DMS 273 treated with DMSO at 0.1 percent for 48 hours (cell line): ENCODE data around the gene CHAF1A.

Experiments used
- DNase-seq: peaks from one replicate; lab custom pipeline; 2025; lab: John Stamatoyannopoulos, UW

The CHAF1A gene

DNA sequence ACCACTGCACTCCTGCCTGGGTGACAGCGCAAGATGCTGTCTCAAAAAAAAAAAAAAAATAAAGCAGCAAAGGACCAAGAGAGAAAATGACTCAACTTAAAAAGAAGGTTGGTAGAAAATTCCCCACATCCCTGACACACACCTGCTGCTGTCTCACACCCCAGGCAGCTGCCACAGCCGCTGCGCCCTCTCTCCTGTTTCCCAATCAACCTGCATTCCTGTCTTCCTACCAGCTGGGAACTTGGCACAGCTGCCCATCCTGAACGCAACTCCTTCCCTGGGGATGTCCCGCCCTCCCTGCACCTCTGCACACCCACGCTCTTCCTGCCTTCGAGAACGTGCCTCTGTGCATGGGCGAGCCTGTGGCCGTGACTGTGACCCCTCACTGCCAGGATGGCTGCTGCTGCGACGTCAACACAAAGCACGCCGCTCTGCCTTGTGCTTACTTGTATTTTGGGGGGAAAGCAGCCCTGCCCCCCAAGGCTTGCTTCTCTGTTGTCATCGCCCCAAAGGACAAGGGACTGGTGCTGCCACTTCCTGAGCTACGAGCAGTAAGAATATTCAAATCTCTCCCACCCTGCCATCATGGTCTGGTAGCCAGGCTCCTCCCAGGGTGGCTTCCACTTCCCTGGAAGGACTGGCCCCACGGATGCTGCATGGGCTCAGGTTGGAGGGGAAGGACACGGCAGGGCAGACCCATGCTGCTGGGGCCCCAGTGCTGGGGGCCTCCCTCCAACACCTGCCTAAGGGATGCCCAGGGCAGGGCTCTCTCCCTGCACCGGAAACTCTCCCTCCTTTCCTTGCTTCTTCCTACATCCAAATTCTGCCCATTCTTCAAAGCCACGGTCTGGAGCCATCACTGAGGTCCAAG, 22.8 kb upstream of the CHAF1A start:
- DNase-seq = no peak

DNA sequence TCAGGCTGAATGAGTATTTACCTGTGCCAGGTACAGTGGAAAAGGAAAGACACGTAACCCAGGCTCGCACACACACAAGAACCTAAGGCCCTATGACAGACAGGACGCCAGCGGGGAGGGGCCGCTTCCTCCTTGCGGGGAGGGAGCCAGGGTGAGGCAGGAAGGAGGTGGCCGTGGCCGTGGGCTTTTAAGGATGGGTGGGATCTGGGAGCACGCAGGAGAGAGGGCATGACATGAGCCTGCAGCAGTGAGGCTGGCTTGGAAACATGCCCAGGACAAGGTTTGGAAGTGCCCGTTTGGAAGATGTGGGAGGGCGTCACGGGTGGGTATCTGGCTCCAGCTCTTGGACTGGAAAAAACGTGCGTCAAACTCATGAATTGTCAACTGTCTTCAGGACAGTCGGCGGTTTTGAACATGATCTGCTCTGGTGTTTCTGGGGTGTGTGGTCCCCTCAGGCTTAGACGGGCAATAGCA, 22.1 kb upstream of the CHAF1A start:
- no peak for DNase-seq

DNA sequence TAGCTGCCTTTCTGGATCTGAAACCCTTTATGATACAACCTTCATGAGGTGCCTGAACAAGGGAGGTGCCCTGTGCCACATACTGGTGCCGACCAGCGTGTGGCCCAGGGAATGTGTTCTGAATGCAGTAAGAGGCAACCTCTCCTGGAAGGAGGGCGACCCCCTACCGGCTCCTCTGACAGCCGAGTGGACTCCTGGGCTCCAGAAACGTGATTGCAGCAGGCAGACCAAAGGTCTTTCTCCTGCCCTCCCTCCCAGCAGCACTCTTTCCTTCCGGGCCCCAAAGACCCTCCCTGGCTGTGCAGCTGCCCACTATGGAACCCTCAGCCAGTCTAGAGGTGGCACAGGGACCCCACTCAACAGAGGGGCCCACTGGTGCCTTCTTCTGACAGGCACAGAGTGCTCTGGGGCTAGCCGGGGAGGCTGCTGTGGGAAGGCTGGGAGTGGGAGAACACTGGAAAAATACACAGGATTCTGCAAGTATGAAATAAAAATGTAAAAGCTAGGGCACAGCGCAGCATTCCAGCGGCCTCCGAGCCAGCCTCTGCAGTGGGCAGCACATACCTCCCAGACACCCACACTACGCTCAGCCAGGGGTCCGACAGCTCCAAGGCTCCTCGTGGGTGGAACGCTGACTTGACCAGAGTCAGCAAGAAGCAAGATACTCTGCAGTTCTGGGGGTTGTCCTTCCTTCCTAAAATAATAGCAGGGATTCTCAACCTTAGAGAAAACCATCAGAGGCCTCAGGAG, 17.0 kb upstream of the CHAF1A start:
- DNase-seq = no peak

DNA sequence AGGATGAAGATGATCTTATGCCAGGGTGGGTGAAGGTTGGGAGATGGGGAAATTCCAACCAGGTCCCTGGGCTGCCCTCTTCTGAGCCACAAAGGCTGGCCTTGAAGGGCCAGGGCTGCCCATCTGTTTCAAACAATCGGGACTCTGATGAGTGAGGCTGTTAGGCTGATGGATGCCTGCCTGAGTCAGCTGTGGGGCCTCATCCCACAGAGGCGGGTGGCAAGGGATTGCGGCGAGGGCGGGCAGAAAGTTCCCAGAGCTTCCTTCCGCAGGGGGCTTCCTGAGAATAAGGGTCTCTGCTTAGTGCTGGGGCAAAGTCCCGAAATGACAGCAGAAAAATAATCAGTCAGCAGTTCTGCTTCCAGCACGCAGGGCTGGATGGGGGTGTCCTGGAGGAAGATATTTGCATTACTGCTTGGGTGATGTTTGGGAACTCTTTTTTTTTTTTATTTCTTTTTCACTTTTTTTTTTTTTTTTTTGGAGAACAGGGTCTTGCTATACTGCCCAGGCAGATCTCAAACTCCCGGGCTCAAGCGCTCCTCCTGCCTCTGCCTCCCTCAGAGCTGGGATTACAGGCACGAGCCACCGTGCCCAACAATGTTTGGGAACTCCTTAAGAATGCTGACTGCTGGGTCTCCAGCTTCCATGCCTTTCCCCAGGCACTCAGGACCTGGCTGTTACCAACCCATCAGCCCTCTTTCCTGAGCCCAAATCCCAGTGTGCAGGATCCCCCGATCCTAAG, 16.2 kb upstream of the CHAF1A start:
- DNase-seq = no peak

DNA sequence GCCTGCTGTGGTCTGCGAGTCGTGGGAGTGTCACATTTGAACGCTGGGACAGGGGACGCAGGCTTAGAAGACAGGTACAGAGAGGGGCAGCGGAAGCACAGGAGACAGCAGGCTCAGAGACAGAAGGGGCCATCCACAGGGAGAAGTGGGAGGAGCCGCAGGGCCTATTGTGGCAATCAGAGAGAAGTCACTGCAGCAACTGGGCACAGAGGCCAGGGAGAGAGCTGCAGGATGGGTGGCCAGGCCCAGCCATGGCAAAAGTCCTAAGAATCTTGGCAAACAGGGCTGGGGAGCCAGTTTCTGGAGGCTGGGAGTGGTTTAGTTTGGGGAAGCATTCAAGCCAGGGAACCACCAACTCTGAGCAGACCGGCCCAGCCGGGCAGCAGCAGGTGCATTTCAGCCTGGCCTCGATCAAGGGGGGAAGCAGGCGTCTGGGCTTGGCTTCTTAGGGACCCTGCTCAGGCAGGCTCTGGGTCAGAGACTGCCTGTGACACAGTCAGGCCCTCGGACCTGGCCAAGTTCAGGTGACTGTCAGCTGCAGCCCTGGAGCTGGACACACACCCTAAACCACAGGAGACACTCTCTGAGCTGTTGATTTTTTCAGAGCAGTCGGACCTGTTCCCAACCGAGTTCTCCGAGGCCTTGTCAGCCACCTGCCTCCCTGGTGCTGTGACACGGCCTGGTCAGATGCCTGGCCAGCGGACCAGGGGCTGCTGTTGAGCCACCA, 13.9 kb upstream of the CHAF1A start:
- DNase-seq = no peak

DNA sequence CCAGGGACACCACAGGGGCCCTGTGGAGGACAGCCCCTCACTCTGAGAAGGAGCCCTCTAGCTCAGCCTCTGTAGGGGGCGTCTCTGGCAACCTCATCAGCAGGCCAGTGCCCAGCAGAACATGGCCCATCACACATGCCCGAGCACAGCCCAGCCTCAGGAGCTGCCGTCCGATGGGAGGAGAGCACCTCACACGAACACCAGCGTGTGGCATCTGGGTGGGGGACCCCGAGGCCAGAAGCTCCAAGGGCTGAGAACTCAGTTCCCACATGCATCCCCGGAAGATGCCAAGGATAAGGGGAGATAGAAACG, 13.4 kb upstream of the CHAF1A start:
- DNase-seq = no peak

DNA sequence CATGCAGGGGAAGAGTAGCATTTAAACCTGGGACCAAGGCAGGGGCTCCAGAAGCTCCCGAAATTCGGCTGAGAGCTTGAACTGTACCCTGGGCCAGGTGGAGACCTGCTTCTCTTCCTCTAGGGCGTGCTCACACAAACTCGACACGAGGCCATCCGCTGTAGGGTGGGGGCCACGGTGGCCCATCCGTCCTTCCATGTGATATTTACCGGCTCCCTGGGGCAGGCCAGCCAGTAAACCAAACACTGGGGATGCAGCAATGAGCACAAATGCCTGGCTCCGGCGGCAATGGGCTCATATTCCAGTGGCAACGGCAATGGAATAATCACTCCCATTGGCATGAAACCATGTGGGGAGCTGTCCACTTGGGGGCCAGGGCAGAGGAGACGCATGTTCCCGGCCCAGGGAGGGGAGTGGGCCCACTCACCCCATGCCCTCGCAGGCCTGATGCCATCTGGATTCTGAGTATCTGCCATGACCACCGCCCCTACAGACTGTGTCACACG, 12.9 kb upstream of the CHAF1A start:
- no peak for DNase-seq

DNA sequence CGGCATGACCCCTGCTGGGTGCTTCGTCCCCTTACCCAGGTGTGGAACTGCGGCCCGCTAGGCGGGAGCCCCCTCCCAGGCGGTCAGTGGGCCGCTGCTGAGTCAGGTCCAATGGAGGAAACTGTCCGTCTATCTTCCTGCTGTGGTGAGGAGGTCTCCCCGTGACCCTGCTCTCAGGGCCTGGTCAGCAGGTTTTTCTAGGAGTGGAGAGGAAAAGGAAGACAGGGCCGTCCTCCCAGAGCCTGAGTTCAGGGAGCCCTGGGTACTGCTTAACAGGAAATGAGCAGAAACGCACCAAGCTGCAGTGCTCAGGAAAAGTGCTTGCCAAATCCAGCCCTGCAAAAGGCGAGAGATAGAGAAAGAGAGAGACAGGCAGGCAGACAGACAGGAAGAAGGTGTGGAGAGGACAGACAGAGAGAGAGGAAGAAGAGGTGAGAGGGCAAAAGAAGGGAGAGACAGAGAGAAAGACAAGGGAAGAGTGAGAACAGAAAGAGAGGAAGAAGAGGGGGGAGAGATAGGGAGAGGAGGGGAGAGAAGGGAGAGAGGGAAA, 12.3 kb upstream of the CHAF1A start:
- no peak for DNase-seq

DNA sequence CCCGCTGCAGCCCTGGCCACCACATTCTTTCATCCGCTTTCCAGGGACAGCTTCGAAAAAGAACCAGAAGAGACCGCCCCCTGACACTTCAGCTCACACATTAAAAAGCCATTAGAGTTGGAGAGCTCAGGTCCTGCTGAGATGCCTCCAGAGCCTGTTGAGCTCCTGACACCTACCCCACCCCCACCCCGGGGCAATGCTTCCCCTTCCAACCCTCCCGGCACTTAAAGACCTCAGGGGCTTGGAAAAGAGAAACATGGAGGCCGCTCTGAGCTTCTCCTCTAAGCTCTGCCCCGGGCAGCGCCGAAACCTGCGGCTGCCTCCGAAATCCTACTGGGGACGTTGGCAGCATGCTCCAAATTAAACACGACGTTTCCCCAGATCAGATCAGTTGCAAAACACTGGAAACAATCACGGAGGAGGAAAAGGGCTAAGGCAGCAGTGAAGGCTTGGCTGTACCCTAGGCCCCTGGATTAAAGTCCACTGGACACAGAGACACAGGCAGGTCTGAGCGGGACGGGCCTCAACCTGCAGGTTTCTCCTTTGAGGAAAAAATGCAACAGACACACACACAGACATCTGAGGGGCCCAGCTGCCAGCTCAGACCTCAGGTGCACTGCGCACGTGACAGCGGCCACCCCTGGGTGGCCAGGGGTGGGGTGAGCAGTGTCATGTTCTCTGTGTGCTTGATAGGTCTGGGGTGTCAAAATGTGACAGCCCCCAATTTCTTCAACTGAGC, 11.7 kb upstream of the CHAF1A start:
- no peak for DNase-seq

DNA sequence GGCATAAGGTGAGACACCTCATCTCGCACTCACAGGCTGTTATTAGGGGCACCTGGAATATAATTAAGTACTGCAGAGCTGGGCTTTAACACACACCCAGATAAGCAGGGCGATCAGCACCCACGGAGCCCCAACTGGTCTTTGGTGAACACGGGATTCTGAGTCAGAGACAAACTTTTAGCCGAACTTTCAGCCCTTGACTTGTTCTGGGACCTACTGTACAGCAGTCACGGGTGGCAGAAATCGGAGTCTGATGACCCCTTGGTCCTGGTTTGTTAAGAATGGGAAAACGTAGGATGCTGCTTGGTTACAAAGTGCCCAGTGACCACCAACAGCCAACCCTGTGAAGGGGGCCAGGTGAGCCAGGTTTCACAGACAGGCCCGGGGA, 11.1 kb upstream of the CHAF1A start:
- no peak for DNase-seq

DNA sequence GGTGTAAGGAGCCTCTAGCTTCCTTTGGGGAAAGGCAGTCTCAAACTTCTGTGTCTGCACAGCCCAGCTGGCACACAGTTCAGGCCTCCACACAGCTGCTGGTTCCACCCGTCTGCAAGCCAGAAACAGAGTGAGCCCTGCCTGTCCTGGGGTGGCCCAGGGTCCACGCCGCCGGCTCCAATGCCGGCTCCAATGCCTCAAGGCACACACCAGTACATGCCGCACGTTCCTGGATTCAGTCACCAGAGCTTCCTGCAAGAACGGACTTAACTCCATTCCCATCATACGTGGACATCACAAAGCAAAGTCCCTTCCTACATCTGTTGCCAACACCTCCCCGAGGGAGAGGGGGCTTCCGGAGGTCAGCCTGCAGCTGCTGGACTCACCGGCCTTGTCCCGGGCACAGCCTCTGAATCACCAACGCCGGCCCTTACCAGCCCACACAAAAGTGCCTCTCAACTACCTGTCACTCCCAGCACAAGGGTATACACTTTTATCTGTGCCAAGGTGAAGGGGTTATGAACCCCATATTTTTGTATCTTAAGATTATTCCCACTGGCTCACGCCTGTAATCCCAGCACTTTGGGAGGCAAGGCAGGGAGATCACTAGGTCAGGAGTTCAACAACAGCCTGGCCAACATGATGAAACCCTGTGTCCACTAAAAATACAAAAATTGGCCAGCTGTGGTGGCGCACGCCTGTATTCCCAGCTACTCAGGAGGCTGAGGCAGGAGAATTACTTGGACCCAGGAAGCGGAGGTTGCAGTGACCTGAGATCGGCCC, 10.5 kb upstream of the CHAF1A start:
- no peak for DNase-seq

DNA sequence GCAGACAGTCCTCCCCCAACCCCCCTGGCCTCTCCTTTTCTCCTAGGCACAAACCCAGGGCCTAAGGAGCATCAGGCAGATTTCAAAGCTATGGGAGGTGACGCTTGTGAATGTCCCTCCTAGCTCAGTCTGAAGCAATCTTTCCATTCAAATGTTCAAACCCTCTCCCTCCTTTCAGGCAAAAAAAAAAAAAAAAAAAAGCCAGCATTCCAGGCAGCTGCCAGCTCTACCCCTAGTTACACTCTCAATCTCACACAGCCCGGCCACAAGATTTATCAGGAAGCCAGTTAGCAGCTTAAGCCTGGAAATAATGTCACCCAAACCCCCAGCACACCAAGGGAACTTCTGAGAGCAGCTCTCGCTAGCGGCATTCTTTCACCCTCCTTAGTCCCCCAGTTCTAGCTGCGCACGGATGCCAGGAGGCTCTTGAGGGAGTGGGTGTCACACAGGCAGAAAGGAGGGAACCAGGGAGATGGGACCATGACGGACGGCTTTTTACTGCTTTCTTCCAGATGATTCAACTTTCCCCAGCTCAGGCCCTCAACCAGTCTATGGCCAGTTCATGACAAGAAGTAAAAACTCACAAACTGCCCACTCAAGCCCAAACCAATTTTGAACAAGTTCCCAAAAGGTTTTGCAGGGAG, 8.4 kb upstream of the CHAF1A start:
- no peak for DNase-seq

DNA sequence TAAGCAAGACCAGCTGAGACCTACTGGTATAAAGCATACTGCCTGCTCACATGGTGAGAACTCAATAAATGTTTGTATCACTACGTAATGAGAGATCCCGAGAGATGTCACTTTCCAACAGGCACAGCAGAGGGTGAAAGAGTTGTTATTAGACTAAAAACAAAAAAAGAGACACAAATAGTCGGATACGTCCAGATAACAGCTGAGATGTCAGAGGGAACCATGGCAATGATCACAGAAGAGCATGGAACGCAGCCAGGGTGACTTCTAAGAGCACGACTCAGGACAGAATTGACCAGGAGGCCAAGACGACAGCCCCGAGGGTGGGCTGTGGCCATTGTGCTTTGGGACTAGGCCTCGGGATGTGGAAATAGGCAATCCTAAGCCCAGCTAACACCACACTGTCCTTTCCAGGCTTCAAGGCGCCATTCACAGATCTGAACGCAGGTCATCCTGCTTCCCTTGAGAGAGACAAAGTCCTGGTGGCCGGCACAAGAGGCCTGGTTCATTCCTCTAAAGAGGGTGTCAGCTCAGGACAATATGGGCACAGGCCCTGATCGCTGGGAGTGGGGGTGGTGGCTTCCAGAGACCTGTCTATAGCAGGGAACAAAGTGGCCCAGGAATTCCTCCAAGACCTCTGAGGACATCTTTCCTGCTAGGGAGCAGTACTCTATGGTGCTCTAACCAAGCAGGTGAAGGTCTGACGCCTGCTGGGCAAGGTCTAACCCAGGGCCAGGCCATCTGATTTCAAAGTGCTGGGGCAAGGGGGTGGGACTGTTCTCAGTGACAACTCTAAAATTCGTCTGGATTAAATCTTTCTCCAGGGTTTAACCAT, 5.3 kb upstream of the CHAF1A start:
- no peak for DNase-seq

DNA sequence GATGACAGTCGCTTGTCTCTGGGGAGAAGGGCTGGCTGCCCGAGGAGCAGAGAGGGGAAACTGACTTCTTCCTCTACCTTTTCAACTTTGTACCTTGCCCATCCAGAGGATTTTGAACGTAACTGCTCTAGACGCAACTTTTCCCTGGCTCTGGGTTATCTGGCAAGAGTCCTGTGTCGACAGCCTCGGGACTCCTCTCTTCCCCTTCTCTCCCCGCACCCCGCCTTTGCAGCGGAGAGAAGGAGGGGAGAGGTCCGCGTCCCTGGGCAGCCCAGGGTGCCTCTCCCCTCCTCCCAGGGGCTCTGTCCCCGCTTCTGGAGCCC, 2.7 kb upstream of the CHAF1A start:
- DNase-seq = no peak

DNA sequence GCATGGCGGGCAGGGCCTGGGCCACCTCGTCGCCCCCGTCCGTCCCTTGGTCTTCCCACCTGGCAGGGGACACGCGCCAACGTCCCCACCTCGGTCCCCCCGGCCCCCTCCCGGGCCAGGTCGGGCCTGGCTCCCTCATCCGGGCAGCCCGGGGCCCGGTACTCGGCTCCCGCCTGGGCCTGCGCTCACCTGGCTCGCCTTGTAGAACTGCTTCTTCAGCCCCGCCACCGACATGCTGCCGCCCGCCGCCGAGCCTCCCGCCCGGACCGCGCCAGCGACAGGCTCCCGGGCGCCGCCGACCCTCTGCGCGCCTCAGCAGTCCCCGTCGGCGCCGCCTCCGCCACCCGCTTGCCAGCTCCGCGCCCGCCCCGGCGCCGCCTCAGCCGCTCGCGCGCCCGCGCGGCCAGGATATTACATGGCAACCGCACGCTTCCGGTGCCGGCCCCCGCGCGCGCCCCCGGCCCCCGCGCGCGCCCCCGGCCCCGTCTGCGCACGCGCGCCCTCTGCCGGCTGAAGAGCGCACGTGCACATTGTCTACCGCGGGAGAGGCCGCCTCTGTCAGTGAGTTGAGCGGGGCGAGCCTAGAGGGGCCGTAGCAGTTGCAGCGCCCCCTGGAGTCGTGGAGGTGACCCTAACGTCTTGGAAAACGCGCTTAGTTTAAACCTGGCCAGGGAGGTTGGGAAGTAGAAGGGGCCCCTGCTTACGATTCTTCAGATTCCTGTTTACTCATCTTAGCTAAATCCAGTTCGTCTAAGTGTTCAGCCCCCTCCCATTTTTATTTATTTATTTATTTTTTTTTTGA, 2.1 kb upstream of the CHAF1A start, which contains the start of gene SH3GL1:
SH3GL1 (minus strand) TSS at position 413 of the 802 bp plus-strand sequence; CDS start at position 234, 179 bp downstream.
- peak; percentile 74 for DNase-seq

DNA sequence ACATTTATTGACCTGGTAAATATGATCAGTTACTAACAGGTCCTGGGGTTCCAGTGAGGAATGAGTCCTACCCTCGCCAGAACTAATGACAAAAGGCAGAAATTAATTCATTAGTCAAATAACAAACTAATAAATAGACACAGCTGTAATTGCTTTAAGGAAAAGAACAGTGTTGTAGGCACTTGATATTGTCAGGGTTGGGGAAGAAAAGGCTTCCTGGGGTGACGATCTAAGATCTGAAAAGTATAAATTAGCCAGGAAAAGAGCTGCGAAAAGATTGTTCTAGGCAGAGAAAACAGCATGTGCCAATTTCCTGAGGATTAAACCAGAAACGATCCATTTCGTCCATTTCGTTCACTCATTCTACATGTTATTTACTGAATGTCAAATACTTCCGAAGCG, 670 bp upstream of the CHAF1A start:
- no peak for DNase-seq

DNA sequence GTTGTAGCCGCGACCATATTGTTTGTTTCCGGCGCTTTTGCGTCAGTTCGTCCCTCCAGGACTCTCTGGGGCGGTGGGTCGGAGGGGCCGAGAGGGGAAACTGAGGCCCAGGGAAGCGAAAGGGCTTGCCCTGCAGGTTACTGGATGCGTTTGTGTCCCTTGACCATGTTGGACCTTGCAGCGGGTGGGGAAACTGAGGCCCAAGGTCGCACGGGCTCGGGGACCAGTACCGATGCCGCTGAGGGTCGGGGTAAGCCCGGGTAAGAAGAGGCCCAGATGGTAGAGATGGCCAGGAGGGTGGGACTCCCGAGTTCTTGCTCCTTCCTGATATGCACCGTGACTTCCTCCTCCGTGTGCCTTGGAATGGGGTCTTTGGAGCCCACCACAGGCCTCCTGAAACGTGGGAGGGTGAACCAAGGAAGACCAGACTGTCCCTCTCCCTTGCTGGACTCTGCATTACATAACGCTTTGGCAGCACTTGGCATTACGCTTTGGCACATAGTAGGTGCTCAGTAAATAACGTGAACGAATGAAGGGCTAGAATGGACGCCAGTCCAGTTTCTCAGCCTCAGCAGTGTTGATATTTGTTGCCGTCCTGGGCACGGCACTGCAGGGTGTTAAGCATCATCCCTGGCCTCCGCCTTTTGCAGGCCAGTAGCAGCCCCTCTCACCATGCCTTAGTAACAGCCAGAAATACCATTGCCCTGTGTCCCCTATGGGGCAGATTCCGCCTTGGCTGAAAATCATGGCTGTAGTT, 743 bp downstream of the CHAF1A start:
- no peak for DNase-seq
